GM12891 (cell line): ENCODE measurements around the gene LZTS2.

Experiments used
- PAX5 ChIP-seq: IDR thresholded peaks from 2 replicates; pipeline ENCODE4 v1.6.1; 2011; ENCODE audit warnings: low read length, moderate library complexity, mild to moderate bottlenecking; ENCODE audit not compliant: insufficient read depth, severe bottlenecking
- POLR2A ChIP-seq: IDR thresholded peaks from 2 replicates; pipeline ENCODE4 v1.6.1; 2011; ENCODE audit warnings: low read depth, low read length, control low read depth
- POLR2AphosphoS5 ChIP-seq: IDR thresholded peaks from 2 replicates; pipeline ENCODE4 v1.6.1; 2011; ENCODE audit warnings: low read depth, low read length, control low read depth
- POU2F2 ChIP-seq: IDR thresholded peaks from 2 replicates; pipeline ENCODE4 v1.6.1; 2011; ENCODE audit warnings: low read depth, mild to moderate bottlenecking, control low read depth, low read length, moderate library complexity
- SPI1 ChIP-seq: IDR thresholded peaks from 2 replicates; pipeline ENCODE4 v1.6.1; 2011; ENCODE audit warnings: low read depth, low read length, control low read depth
- TAF1 ChIP-seq: IDR thresholded peaks from 2 replicates; pipeline ENCODE4 v1.6.1; 2011; ENCODE audit warnings: low read depth, low read length, control low read depth

DNA sequence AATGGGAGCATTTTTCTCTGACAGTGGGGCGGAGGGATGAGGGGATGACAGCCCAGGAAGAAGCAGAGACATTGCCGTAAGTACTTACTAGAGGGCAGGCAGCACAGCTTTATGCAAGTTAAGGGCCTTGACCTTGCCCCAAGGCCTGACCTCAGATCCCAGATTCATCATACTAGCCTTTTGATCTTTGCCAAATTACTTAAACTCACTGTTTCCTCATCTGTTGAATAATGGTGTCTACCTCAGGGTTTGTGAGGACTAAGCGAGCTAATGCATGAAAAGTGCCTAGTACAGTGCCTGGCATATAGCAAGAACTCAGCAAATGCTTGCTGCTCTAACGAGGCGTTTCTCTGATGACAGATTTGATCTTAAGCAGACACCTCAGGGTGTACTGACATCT lies 33.8 kb upstream of the LZTS2 start:
- no peak for TF ChIP-seq POLR2A
- no peak for TF ChIP-seq POLR2AphosphoS5
- no peak for TF ChIP-seq SPI1
- no peak for TF ChIP-seq TAF1
- TF ChIP-seq PAX5: no peak
- TF ChIP-seq POU2F2: no peak
